Neural progenitor cell (in vitro differentiated cells): ENCODE measurements around the gene LRRN2. TPM values are rescaled to one million over a fixed set of nuclear protein-coding genes. Genes with fewer than 3 reads are reported as not detected.

Experiments used
- DNase-seq: peaks from one replicate; pipeline ENCODE4 v3.0.0-alpha.2; 2016; ENCODE audit warnings: low spot score
- H2AFZ ChIP-seq: fragments of 200-600 bp; sonication (generic); replicated peaks from 2 replicates; pipeline ENCODE4 v1.6.1; 2016; ENCODE audit warnings: antibody characterized with exemption
- H3F3A ChIP-seq: fragments of 200-600 bp; sonication (generic); 2 replicates; pipeline ENCODE4 v1.6.1; 2016; ENCODE audit warnings: antibody characterized with exemption, low read depth
- H3K27ac ChIP-seq: fragments of 200-600 bp; sonication (generic); 2 replicates; pipeline ENCODE4 v1.5.1; 2016; ENCODE audit warnings: mild to moderate bottlenecking
- H3K27me3 ChIP-seq: fragments of 200-600 bp; sonication (generic); 2 replicates; pipeline ENCODE4 v1.6.1; 2016; ENCODE audit warnings: mild to moderate bottlenecking, moderate library complexity
- H3K36me3 ChIP-seq: fragments of 200-600 bp; sonication (generic); 2 replicates; pipeline ENCODE4 v1.5.1; 2016
- H3K4me1 ChIP-seq: fragments of 200-600 bp; sonication (generic); 2 replicates; pipeline ENCODE4 v1.6.1; 2016; ENCODE audit warnings: mixed run types
- H3K4me2 ChIP-seq: fragments of 200-600 bp; sonication (generic); 2 replicates; pipeline ENCODE4 v1.6.1; 2016
- H3K4me3 ChIP-seq: fragments of 200-600 bp; sonication (generic); 2 replicates; pipeline ENCODE4 v1.5.1; 2016
- H3K79me2 ChIP-seq: fragments of 200-600 bp; sonication (generic); 2 replicates; pipeline ENCODE4 v1.6.1; 2016; ENCODE audit warnings: low read depth
- H3K9ac ChIP-seq: fragments of 200-600 bp; sonication (generic); 2 replicates; pipeline ENCODE4 v1.6.1; 2016
- H3K9me3 ChIP-seq: fragments of 200-600 bp; sonication (generic); 2 replicates; pipeline ENCODE4 v1.5.1; 2016; ENCODE audit warnings: low read depth
- H4K20me1 ChIP-seq: fragments of 200-600 bp; sonication (generic); 2 replicates; pipeline ENCODE4 v1.6.1; 2016; ENCODE audit warnings: low read depth
- H3K27ac Mint-ChIP-seq: 3 replicates; pipeline ENCODE4 v1.8.0; 2021; ENCODE audit warnings: mixed read lengths
- H3K27me3 Mint-ChIP-seq: 2 replicates; pipeline ENCODE4 v1.8.0; 2022; ENCODE audit warnings: low read depth, mild to moderate bottlenecking, inconsistent platforms, moderate library complexity, mixed read lengths; ENCODE audit not compliant: insufficient read depth
- H3K36me3 Mint-ChIP-seq: 3 replicates; pipeline ENCODE4 v1.8.0; 2021; ENCODE audit warnings: mixed read lengths
- H3K4me1 Mint-ChIP-seq: 3 replicates; pipeline ENCODE4 v1.8.0; 2021; ENCODE audit warnings: mixed read lengths
- H3K4me3 Mint-ChIP-seq: 3 replicates; pipeline ENCODE4 v1.8.0; 2021; ENCODE audit warnings: mild to moderate bottlenecking, moderate library complexity, mixed read lengths
- H3K9me3 Mint-ChIP-seq: 3 replicates; pipeline ENCODE4 v1.8.0; 2020; ENCODE audit warnings: mixed read lengths
- EZH2 ChIP-seq: fragments of 200-600 bp; sonication (generic); IDR thresholded peaks from 2 replicates; pipeline ENCODE4 v1.6.1; 2017; ENCODE audit warnings: antibody characterized with exemption, mild to moderate bottlenecking, moderate library complexity
- EZH2phosphoT487 ChIP-seq: fragments of 200-600 bp; sonication (generic); IDR thresholded peaks from 2 replicates; pipeline ENCODE4 v1.6.1; 2017; ENCODE audit warnings: antibody characterized with exemption
- total RNA-seq: library from RNA; depleted of rRNA; stranded (reverse); fragments of >200 nt; gene quantifications from 2 replicates; pipeline ENCODE4 v1.2.3, GENCODE V29; 2015; ENCODE audit warnings: low replicate concordance
- TF ChIP-seq, protein P1 (sequence below): fragments of 200-600 bp; sonication (generic); IDR thresholded peaks from 2 replicates; pipeline ENCODE4 v1.5.1; 2017; ENCODE audit warnings: antibody characterized with exemption, mild to moderate bottlenecking

The LRRN2 gene
- total RNA-seq = 1.9 and 7.2 TPM in 2 replicates

DNA sequence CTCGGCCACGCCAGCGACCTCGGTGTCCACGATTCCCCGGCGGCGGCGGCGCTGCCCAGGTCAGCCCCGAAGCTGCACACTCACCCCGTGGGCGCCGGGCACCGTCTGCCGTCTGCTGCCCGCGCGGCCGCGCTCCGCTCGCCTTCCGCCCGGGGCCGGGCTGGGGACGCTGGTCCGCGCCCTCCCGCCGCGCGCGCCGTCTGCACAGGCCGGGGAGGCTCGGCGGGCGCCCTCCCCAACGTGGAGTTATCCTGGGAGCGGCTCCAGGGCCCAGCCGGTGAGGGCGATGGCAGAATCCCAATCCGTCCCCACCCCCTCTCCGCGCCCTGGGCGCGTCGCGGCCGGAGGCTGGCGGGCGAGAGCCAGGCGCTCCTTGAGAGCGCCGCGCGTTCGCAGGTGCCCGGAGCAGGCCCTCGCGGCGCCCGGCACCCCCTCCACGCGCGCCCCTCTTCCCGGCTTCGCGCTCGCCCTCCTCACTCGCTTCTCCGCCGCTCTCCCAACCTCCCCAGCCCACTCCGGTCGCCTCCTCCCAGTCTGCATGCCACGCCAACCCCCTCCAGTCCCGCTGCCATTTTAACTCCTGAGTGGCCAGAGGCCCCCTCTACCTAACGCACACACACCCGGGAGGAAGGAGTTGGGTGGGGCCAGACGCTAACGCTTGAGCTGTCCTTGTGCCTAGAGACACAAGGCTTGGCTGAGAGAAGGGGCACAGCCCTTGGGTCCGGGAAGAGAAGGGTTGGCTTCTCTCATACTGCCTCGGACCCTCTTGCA lies at the start of gene LRRN2:
TSS of gene LRRN2 (minus strand) at position 503 of the 771 bp plus-strand sequence. CDS start 65,746 bp downstream, outside the sequence.
- Histone ChIP-seq H3K36me3 (no peaks in the 10 kb centered on the region), H4K20me1 (no peaks in the 10 kb centered on the region), H3K9me3 (no peaks in the 10 kb centered on the region), H3K4me1 (peaks cover 9% of the 10 kb centered on the region), H2AFZ (peak within 1 kb of the TSS; percentile 92), H3K9ac (no peak within 1 kb of the TSS), H3K79me2 (no peaks in the 10 kb centered on the region), H3K4me2 (peak within 1 kb of the TSS; percentile 97), H3K4me3 (peak within 1 kb of the TSS; percentile 79), H3F3A (peaks cover 5% of the 10 kb centered on the region), H3K27ac (no peak within 1 kb of the TSS), H3K27me3 (peaks cover 83% of the 10 kb centered on the region)
- peak within 1 kb of the TSS; percentile 88 for H3K27ac Mint-ChIP-seq
- H3K27me3 Mint-ChIP-seq = peaks cover 17% of the 10 kb centered on the region
- H3K36me3 Mint-ChIP-seq = no peaks in the 10 kb centered on the region
- H3K9me3 Mint-ChIP-seq = no peaks in the 10 kb centered on the region
- peak within 1 kb of the TSS; percentile 93 for H3K4me3 Mint-ChIP-seq
- TF ChIP-seq EZH2phosphoT487 = no peak
- TF ChIP-seq EZH2 = no peak
- TF ChIP-seq, protein P1, sequence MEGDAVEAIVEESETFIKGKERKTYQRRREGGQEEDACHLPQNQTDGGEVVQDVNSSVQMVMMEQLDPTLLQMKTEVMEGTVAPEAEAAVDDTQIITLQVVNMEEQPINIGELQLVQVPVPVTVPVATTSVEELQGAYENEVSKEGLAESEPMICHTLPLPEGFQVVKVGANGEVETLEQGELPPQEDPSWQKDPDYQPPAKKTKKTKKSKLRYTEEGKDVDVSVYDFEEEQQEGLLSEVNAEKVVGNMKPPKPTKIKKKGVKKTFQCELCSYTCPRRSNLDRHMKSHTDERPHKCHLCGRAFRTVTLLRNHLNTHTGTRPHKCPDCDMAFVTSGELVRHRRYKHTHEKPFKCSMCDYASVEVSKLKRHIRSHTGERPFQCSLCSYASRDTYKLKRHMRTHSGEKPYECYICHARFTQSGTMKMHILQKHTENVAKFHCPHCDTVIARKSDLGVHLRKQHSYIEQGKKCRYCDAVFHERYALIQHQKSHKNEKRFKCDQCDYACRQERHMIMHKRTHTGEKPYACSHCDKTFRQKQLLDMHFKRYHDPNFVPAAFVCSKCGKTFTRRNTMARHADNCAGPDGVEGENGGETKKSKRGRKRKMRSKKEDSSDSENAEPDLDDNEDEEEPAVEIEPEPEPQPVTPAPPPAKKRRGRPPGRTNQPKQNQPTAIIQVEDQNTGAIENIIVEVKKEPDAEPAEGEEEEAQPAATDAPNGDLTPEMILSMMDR = no peak
- peaks cover 24% of the 10 kb centered on the region for H3K4me1 Mint-ChIP-seq
- DNase-seq = peak; percentile 66

DNA sequence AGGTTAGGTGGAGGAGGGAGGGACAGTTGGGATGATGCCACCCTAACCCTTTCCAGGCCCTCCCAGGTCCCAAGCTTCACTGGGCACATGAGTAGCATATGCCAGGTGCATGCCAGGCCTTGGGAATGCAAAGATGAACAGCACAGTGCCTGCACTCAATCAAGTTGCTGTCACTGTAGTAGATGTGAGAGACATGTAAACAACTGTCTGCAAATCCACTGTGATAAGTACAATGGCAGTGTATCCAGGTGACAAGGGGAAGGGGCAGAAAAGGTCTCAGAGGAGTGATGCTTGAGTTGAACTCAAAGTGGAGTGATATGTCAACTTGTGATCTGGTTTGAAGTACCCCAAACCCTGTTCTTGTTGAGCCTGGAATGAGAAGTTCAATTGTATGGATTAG lies 49.5 kb upstream of the LRRN2 start:
- Histone ChIP-seq H3K27me3 (peaks cover 12% of the 10 kb centered on the region), H3K9ac (no peak overlapping the region), H3K79me2 (no peaks in the 10 kb centered on the region), H2AFZ (no peak overlapping the region), H3K9me3 (peaks cover 17% of the 10 kb centered on the region), H3K4me1 (peaks cover 15% of the 10 kb centered on the region), H3K36me3 (no peaks in the 10 kb centered on the region), H3K4me2 (no peak overlapping the region), H3F3A (no peaks in the 10 kb centered on the region), H3K4me3 (no peak overlapping the region), H3K27ac (no peak overlapping the region), H4K20me1 (no peaks in the 10 kb centered on the region)
- peaks cover 17% of the 10 kb centered on the region for H3K9me3 Mint-ChIP-seq
- TF ChIP-seq EZH2 (no peak), EZH2phosphoT487 (no peak)
- TF ChIP-seq, protein P1 = no peak
- peaks cover 13% of the 10 kb centered on the region for H3K4me1 Mint-ChIP-seq
- H3K4me3 Mint-ChIP-seq = no peak overlapping the region
- peaks cover 2% of the 10 kb centered on the region for H3K36me3 Mint-ChIP-seq
- H3K27me3 Mint-ChIP-seq = peaks cover 5% of the 10 kb centered on the region
- H3K27ac Mint-ChIP-seq = no peak overlapping the region
- no peak for DNase-seq

DNA sequence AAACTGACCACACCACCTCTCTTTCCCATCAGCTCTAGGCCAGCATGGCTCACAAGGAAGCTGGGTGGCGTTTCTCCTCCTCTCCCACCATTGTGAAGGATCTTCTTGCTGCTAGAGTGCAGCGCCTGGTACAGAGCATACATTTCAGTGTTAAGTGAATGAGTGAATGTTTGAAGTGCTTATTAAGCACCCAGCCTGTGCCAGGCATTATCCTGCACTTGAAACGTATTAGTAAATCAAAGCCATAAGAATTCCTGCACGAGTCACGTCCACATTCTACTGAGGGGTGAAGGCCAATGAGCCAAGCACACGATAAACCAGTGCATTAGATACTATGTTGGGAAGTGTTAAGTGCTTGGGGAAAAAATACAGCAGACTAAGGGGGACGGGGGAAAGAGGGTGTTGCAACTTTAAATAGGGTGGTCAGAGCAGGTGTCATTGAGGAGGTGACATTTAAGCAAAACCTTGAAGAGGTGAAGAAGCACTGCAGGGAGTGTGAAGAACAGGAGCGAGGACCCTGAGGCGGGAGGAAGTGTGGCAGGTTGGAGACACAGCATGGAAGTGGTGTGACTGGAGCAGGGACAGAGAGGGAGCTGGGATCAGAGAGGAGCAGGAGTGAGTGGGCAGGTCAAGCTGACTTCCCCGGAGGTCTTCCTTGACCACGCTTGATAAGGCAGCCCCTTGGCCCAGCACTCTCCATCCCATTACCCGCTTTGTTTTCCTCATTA lies 48.5 kb upstream of the LRRN2 start:
- Mint-ChIP-seq H3K4me1 (peaks cover 13% of the 10 kb centered on the region), H3K27me3 (peaks cover 5% of the 10 kb centered on the region)
- no peaks in the 10 kb centered on the region for H3K36me3 ChIP-seq

More for the DNA sequence above, 48.5 kb upstream of the LRRN2 start:
- Histone ChIP-seq H3K4me1 (peaks cover 15% of the 10 kb centered on the region), H3K4me3 (no peak overlapping the region), H3K27me3 (peaks cover 12% of the 10 kb centered on the region), H3K79me2 (no peaks in the 10 kb centered on the region), H3K9me3 (peaks cover 15% of the 10 kb centered on the region), H3F3A (no peaks in the 10 kb centered on the region), H4K20me1 (no peaks in the 10 kb centered on the region), H2AFZ (no peak overlapping the region), H3K27ac (no peak overlapping the region), H3K4me2 (no peak overlapping the region), H3K9ac (no peak overlapping the region)
- peaks cover 10% of the 10 kb centered on the region for H3K9me3 Mint-ChIP-seq
- DNase-seq = no peak
- peaks cover 2% of the 10 kb centered on the region for H3K36me3 Mint-ChIP-seq
- TF ChIP-seq EZH2 = no peak
- TF ChIP-seq, protein P1 = no peak
- no peak for TF ChIP-seq EZH2phosphoT487
- H3K4me3 Mint-ChIP-seq = no peak overlapping the region
- H3K27ac Mint-ChIP-seq = no peak overlapping the region
